ENCODE results near the gene H3-3A.

Gene H3-3A

DNA sequence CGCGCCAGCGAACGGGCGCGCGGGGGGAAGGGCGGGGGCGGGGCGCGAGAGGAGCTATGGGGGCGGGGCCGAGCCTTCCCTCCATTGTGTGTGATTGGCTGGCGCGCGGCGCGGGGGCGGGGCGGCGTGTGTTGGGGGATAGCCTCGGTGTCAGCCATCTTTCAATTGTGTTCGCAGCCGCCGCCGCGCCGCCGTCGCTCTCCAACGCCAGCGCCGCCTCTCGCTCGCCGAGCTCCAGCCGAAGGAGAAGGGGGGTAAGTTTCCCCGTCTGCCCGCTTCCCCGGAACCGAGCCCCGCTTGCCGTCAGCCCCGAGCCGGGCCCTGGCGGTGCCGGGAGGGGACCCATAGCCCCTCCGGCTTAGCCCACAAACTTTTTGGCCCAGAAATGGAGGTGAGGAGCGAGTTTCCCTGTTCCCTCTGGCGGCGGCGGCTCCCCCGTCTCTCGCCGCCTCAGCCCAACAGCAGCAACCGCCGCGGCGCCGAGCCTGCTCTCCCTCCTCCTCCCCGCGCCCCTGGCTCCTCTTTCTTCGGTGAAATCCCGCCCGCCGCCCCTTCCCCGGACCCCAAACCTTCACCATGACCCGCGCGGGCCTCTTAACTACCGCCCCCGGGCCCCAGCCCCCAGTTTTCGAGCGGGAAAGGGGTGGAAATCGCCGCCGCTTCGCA, at the start of gene H3-3A:
TSS of gene H3-3A (plus strand) at position 159 of the 666 bp plus-strand sequence. CDS start 1,636 bp downstream, outside the sequence.
- peak; percentile 86 for DNase-seq (ENCODE audit: low spot score)
- H3K4me1 ChIP-seq (ENCODE audit: insufficient read depth, poor library complexity, severe bottlenecking) = no peaks in the 10 kb centered on the region
- H3K9me3 ChIP-seq (ENCODE audit: severe bottlenecking) = no peaks in the 10 kb centered on the region
- peak within 1 kb of the TSS; percentile 88 for H3K4me3 ChIP-seq (ENCODE audit: severe bottlenecking)
- peak; percentile 74 for ATAC-seq (ENCODE audit: low read depth)
- H3K27me3 ChIP-seq (ENCODE audit: insufficient read depth, poor library complexity, severe bottlenecking) = no peaks in the 10 kb centered on the region
- peak within 1 kb of the TSS; percentile 88 for H3K27ac ChIP-seq (ENCODE audit: poor library complexity, severe bottlenecking)
- peaks cover 34% of the 10 kb centered on the region for H3K36me3 ChIP-seq (ENCODE audit: low read depth)
- TF ChIP-seq, protein P1, sequence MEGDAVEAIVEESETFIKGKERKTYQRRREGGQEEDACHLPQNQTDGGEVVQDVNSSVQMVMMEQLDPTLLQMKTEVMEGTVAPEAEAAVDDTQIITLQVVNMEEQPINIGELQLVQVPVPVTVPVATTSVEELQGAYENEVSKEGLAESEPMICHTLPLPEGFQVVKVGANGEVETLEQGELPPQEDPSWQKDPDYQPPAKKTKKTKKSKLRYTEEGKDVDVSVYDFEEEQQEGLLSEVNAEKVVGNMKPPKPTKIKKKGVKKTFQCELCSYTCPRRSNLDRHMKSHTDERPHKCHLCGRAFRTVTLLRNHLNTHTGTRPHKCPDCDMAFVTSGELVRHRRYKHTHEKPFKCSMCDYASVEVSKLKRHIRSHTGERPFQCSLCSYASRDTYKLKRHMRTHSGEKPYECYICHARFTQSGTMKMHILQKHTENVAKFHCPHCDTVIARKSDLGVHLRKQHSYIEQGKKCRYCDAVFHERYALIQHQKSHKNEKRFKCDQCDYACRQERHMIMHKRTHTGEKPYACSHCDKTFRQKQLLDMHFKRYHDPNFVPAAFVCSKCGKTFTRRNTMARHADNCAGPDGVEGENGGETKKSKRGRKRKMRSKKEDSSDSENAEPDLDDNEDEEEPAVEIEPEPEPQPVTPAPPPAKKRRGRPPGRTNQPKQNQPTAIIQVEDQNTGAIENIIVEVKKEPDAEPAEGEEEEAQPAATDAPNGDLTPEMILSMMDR (IDR thresholded peaks at IDR 0.05; ENCODE audit: poor library complexity, severe bottlenecking) = no peak

DNA sequence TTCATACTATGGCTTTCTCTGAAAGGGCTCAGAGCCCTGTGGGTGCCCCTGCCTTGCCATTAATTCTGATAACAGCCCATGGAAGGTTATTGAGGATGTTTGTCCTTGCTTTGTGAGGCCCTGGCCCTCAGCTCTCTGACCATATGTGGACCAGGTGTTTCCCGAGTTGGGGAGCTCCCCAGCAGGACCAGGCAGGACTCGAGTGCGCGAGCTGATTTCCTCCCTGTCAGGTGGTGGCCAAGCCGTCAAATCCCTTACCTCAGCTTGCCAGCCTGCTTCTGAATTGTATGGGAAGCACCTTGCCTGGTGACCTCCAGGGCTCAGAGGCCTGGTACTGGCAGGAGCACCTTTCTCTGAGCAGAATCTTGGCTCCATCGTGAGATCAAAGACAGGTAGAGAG, 45.4 kb upstream of the H3-3A start:
- TF ChIP-seq, protein P1 (IDR thresholded peaks at IDR 0.05; ENCODE audit: poor library complexity, severe bottlenecking) = no peak
- Histone ChIP-seq H3K36me3 (ENCODE audit: low read depth) (no peaks in the 10 kb centered on the region), H3K27ac (ENCODE audit: poor library complexity, severe bottlenecking) (no peak overlapping the region), H3K27me3 (ENCODE audit: insufficient read depth, poor library complexity, severe bottlenecking) (no peaks in the 10 kb centered on the region), H3K9me3 (ENCODE audit: severe bottlenecking) (no peaks in the 10 kb centered on the region), H3K4me1 (ENCODE audit: insufficient read depth, poor library complexity, severe bottlenecking) (no peaks in the 10 kb centered on the region), H3K4me3 (ENCODE audit: severe bottlenecking) (no peak overlapping the region)
- DNase-seq (ENCODE audit: low spot score) (no peak), ATAC-seq (ENCODE audit: low read depth) (no peak)

- ATAC-seq (ENCODE audit: low read depth) (no peak), DNase-seq (ENCODE audit: low spot score) (no peak)
- Histone ChIP-seq H3K36me3 (ENCODE audit: low read depth) (no peaks in the 10 kb centered on the region), H3K4me1 (ENCODE audit: insufficient read depth, poor library complexity, severe bottlenecking) (no peaks in the 10 kb centered on the region), H3K9me3 (ENCODE audit: severe bottlenecking) (no peaks in the 10 kb centered on the region), H3K27me3 (ENCODE audit: insufficient read depth, poor library complexity, severe bottlenecking) (no peaks in the 10 kb centered on the region), H3K4me3 (ENCODE audit: severe bottlenecking) (no peak overlapping the region), H3K27ac (ENCODE audit: poor library complexity, severe bottlenecking) (no peak overlapping the region)
- TF ChIP-seq, protein P1 (IDR thresholded peaks at IDR 0.05; ENCODE audit: poor library complexity, severe bottlenecking) = no peak
Measured at GRCh38 chr1:226019572-226019971, 42.9 kb upstream of the H3-3A start.

- Histone ChIP-seq H3K27ac (ENCODE audit: poor library complexity, severe bottlenecking) (no peak overlapping the region), H3K4me1 (ENCODE audit: insufficient read depth, poor library complexity, severe bottlenecking) (no peaks in the 10 kb centered on the region), H3K4me3 (ENCODE audit: severe bottlenecking) (no peak overlapping the region), H3K9me3 (ENCODE audit: severe bottlenecking) (no peaks in the 10 kb centered on the region), H3K27me3 (ENCODE audit: insufficient read depth, poor library complexity, severe bottlenecking) (no peaks in the 10 kb centered on the region), H3K36me3 (ENCODE audit: low read depth) (no peaks in the 10 kb centered on the region)
- TF ChIP-seq, protein P1 (IDR thresholded peaks at IDR 0.05; ENCODE audit: poor library complexity, severe bottlenecking) = no peak
- no peak for ATAC-seq (ENCODE audit: low read depth)
- no peak for DNase-seq (ENCODE audit: low spot score)
Measured at GRCh38 chr1:226021401-226021800, 41.1 kb upstream of the H3-3A start.

GRCh38 chr1:226021801-226022200, 40.7 kb upstream of the H3-3A start:
- ATAC-seq (ENCODE audit: low read depth) (no peak), DNase-seq (ENCODE audit: low spot score) (no peak)

More at GRCh38 chr1:226021801-226022200, 40.7 kb upstream of the H3-3A start:
- H3K9me3 ChIP-seq (ENCODE audit: severe bottlenecking) = no peaks in the 10 kb centered on the region
- no peaks in the 10 kb centered on the region for H3K27me3 ChIP-seq (ENCODE audit: insufficient read depth, poor library complexity, severe bottlenecking)
- no peak overlapping the region for H3K27ac ChIP-seq (ENCODE audit: poor library complexity, severe bottlenecking)
- TF ChIP-seq, protein P1 (IDR thresholded peaks at IDR 0.05; ENCODE audit: poor library complexity, severe bottlenecking) = no peak
- H3K4me1 ChIP-seq (ENCODE audit: insufficient read depth, poor library complexity, severe bottlenecking) = no peaks in the 10 kb centered on the region
- no peak overlapping the region for H3K4me3 ChIP-seq (ENCODE audit: severe bottlenecking)
- H3K36me3 ChIP-seq (ENCODE audit: low read depth) = no peaks in the 10 kb centered on the region

All from RWPE2 (cell line).